HG02884 (cell line): Measurements from ENCODE around the gene INF2.
"Not testable (repeated sequence)": the region's sequence is repeated elsewhere in the genome, so short reads cannot be mapped to it uniquely, and the experiment has no call there.

Experiments
- ATAC-seq: cut with Tn5 transposase; IDR thresholded peaks from one replicate; pipeline ENCODE4 v1.9.1; 2021; ENCODE audit warnings: mild to moderate bottlenecking, moderate library complexity; ENCODE audit not compliant: unreplicated experiment

INF2 gene

GRCh38 chr14:104717646-104718045 is 28.2 kb downstream of the INF2 start:
- ATAC-seq = no peak

GRCh38 chr14:104718147-104718546 is 28.7 kb downstream of the INF2 start:
- no peak for ATAC-seq

- ATAC-seq = no peak
Measured at GRCh38 chr14:104718871-104719270, 29.5 kb downstream of the INF2 start.

GRCh38 chr14:104719343-104719742 is 29.9 kb downstream of the INF2 start:
- ATAC-seq = no peak

- no peak for ATAC-seq
Measured at GRCh38 chr14:104721505-104722431, 32.4 kb downstream of the INF2 start.

GRCh38 chr14:104722938-104723650 is 33.7 kb downstream of the INF2 start:
- no peak for ATAC-seq

- ATAC-seq = no peak
Measured at GRCh38 chr14:104723651-104724406, 34.4 kb downstream of the INF2 start, which contains the start of gene ADSS1. ADSS1 (plus strand) TSS chr14:104724229; CDS start chr14:104724271, 42 bp downstream.

GRCh38 chr14:104724407-104724980 is 35.1 kb downstream of the INF2 start:
- ATAC-seq = no peak

- no peak for ATAC-seq
Measured at GRCh38 chr14:104724981-104725771, 35.8 kb downstream of the INF2 start.

- no peak for ATAC-seq
Measured at GRCh38 chr14:104725772-104726548, 36.5 kb downstream of the INF2 start.

GRCh38 chr14:104726600-104727451 is 37.4 kb downstream of the INF2 start:
- no peak for ATAC-seq

GRCh38 chr14:104728631-104729030 is 39.2 kb downstream of the INF2 start:
- no peak for ATAC-seq

- not testable (repeated sequence) for ATAC-seq
Measured at GRCh38 chr14:104729176-104729834, 39.9 kb downstream of the INF2 start.

GRCh38 chr14:104729835-104730181 is 40.4 kb downstream of the INF2 start:
- ATAC-seq = no peak

GRCh38 chr14:104730487-104730886 is 41.1 kb downstream of the INF2 start:
- no peak for ATAC-seq

- ATAC-seq = no peak
Measured at GRCh38 chr14:104731320-104732294, 42.2 kb downstream of the INF2 start.

- ATAC-seq = no peak
Measured at GRCh38 chr14:104732355-104732804, 43.0 kb downstream of the INF2 start.
